K562 (cell line): ENCODE data around the gene GPR3. TPM values are rescaled to one million over a fixed set of nuclear protein-coding genes. Genes with fewer than 3 reads are reported as not detected.

ENCODE experiments used
- CEBPB ChIP-seq: fragments of 450-650 bp; IDR thresholded peaks from 2 replicates; pipeline ENCODE4 v1.6.1; 2016; ENCODE audit warnings: missing genetic modification characterization, missing compliant biosample characterization
- GTF3C2 ChIP-seq: IDR thresholded peaks from 3 replicates; pipeline ENCODE4 v1.6.1; 2011; ENCODE audit warnings: borderline replicate concordance, mild to moderate bottlenecking, moderate library complexity; ENCODE audit not compliant: insufficient read length; ENCODE audit errors: extremely low read depth
- KLF1 ChIP-seq: fragments of 450-650 bp; IDR thresholded peaks from 2 replicates; pipeline ENCODE4 v1.6.1; 2016; ENCODE audit warnings: missing genetic modification characterization, missing compliant biosample characterization
- NCOA4 ChIP-seq: fragments of 450-650 bp; IDR thresholded peaks from 2 replicates; pipeline ENCODE4 v1.6.1; 2018; ENCODE audit warnings: mild to moderate bottlenecking; ENCODE audit not compliant: partially characterized antibody
- NR2C1 ChIP-seq, 2 experiments: fragments of 450-650 bp; IDR thresholded peaks; 2 replicates each; pipeline ENCODE4 v1.6.1; 2017; ENCODE audit warnings: mild to moderate bottlenecking in 2 of 2, antibody characterized with exemption in 1 of 2, inconsistent platforms in 1 of 2, missing compliant biosample characterization in 1 of 2, missing genetic modification characterization in 1 of 2
- NR2C2 ChIP-seq, 2 experiments: fragments of 200-800 bp in 1 of 2; sonication (Bioruptor generic) in 1 of 2; sonication (generic) in 1 of 2; formaldehyde crosslinking in 1 of 2; IDR thresholded peaks; 2 replicates each; pipeline versions ENCODE4 v1.6.1 to v1.8.0; 2016 to 2022; ENCODE audit warnings: mild to moderate bottlenecking in 1 of 2, missing compliant biosample characterization in 1 of 2, missing genetic modification characterization in 1 of 2, missing genetic modification reagents in 1 of 2
- POLR2AphosphoS5 ChIP-seq: IDR thresholded peaks from 2 replicates; pipeline ENCODE4 v1.6.1; 2011; ENCODE audit warnings: mild to moderate bottlenecking, low read depth, low read length, moderate library complexity; ENCODE audit not compliant: control insufficient read depth, insufficient read depth
- SMARCA5 ChIP-seq: fragments of 450-650 bp; IDR thresholded peaks from 2 replicates; pipeline ENCODE4 v1.6.1; 2016
- STAG1 ChIP-seq: sonication (generic); formaldehyde crosslinking; IDR thresholded peaks from 2 replicates; pipeline ENCODE4 v1.5.0; 2020; ENCODE audit warnings: missing genetic modification reagents, borderline replicate concordance
- STAT5A ChIP-seq: IDR thresholded peaks from 2 replicates; pipeline ENCODE4 v1.6.1; 2012; ENCODE audit warnings: low read length, inconsistent platforms, borderline replicate concordance
- SUPT5H ChIP-seq: fragments of 450-650 bp; IDR thresholded peaks from 2 replicates; pipeline ENCODE4 v1.6.1; 2016
- TAF1 ChIP-seq: IDR thresholded peaks from 2 replicates; pipeline ENCODE4 v1.6.1; 2011; ENCODE audit warnings: mild to moderate bottlenecking, low read length, moderate library complexity; ENCODE audit not compliant: insufficient read depth, control insufficient read depth, severe bottlenecking; ENCODE audit errors: extremely low read depth
- TAF9B ChIP-seq: fragments of 450-650 bp; IDR thresholded peaks from 2 replicates; pipeline ENCODE4 v1.6.1; 2018; ENCODE audit warnings: mild to moderate bottlenecking; ENCODE audit not compliant: partially characterized antibody
- TCFL5 ChIP-seq: fragments of 250-450 bp; sonication (Bioruptor Pico); conservative IDR thresholded peaks from 2 replicates; pipeline ENCODE4 v1.6.1; 2021; ENCODE audit warnings: mild to moderate bottlenecking, moderate library complexity, matching md5 sums
- TRIM28 ChIP-seq: fragments of 450-650 bp; IDR thresholded peaks from 2 replicates; pipeline ENCODE4 v1.6.1; 2017
- U2AF1 ChIP-seq: fragments of 200-400 bp; formaldehyde crosslinking; optimal IDR thresholded peaks from 2 replicates; pipeline ENCODE3; 2017; ENCODE audit warnings: mild to moderate bottlenecking, low read depth, low read length, moderate library complexity
- WHSC1 ChIP-seq: IDR thresholded peaks from one replicate; pipeline ENCODE4 v1.6.1; 2012; ENCODE audit warnings: low read length, control low read depth, inconsistent platforms
- ZNF431 ChIP-seq: sonication (generic); formaldehyde crosslinking; IDR thresholded peaks from 2 replicates; pipeline ENCODE4 v1.8.0; 2022; ENCODE audit warnings: mild to moderate bottlenecking, missing genetic modification reagents
- polyA plus RNA-seq, 8 experiments: library from polyadenylated mRNA; depleted of rRNA in 4 of 8; stranded (reverse) in 5 of 8; unstranded in 3 of 8; fragments of >200 nt; fragmentation: Nextera tagmentation in 2 of 8; fragmentation: Illumina TruSeq in 1 of 8; extraction: Ambion mirVana in 2 of 8; extraction: Trizol in 1 of 8; gene quantifications; 2 replicates each; pipeline versions ENCODE4 v1.2.1 to v1.2.3, GENCODE V29; 2011 to 2014; ENCODE audit warnings: inconsistent platforms in 1 of 8, missing spikeins in 1 of 8
- total RNA-seq, 7 experiments: library from RNA; depleted of rRNA in 6 of 7; stranded (reverse); fragments of >200 nt in 6 of 7; fragmentation: Illumina TruSeq in 2 of 7; extraction: Trizol in 2 of 7; gene quantifications; 2 replicates each; pipeline versions ENCODE4 v1.2.1 to v1.2.3, GENCODE V29; 2011 to 2021; ENCODE audit warnings: low replicate concordance in 1 of 7
- TF ChIP-seq, protein P1 (sequence below), 2 experiments: IDR thresholded peaks; 2 replicates each; pipeline ENCODE4 v1.6.1; 2011; ENCODE audit warnings: borderline replicate concordance in 1 of 2, control low read depth in 1 of 2, low read depth in 1 of 2, low read length in 1 of 2, mild to moderate bottlenecking in 1 of 2, mixed read lengths in 1 of 2, moderate library complexity in 1 of 2; ENCODE audit not compliant: insufficient read depth in 1 of 2, insufficient read length in 1 of 2, poor library complexity in 1 of 2, severe bottlenecking in 1 of 2; ENCODE audit errors: extremely low read depth in 1 of 2
- TF ChIP-seq, protein P2 (sequence below): fragments of 250-450 bp; sonication (Bioruptor Pico); IDR thresholded peaks from 2 replicates; pipeline ENCODE4 v1.5.0; 2021
- TF ChIP-seq, protein P3 (sequence below): fragments of 200-800 bp; sonication (Bioruptor generic); IDR thresholded peaks from 2 replicates; pipeline ENCODE4 v1.6.1; 2017; ENCODE audit warnings: missing genetic modification characterization, missing compliant biosample characterization

GPR3 gene
- total and polyA plus RNA-seq, 9 of the 15 experiments (the other 6 are each of a cell fraction or from before 2014, with no cell fraction given) = 0.24 to 11.5 (median 3.7) TPM

DNA sequence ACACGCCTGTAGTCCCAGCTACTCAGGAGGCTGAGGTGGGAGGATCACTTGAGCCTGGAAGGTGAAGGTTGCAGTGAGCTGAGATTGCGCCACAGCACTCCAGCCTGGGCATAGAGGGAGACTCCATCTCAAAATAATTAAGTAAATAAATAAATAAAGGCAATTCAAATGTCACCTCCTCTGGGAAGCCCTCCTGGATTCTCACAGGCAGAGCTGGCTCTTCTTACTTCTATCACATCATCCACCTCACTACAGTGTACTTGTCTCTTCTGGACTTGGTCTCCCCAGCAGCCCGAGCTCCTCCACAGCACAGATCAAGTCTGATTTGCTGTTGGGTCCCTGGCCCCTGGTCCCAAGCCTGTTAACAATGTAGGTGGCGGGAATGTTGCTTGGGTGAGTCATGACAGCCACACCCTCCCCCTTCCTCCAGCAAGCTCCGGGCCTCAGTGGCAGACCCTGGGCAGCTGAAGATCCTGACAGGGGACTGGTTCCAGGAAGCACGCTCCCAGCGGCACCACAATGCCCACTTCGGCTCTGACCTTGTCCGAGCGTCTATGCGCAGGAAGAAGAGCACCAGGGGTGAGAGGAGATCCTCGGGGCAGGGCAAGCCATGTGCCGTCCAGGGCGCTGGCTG is 45.3 kb upstream of the GPR3 start (continued):
- TF ChIP-seq TCFL5 (CRISPR knock-in tag) (no peak), SUPT5H (no peak), WHSC1 (no peak), TAF1 (no peak), SMARCA5 (peak; percentile 94), ZNF431 (CRISPR knock-in tag) (no peak), NCOA4 (no peak), U2AF1 (no peak), STAG1 (CRISPR knock-in tag) (no peak), CEBPB (tag) (no peak), TAF9B (no peak), NR2C1 (IDR thresholded peaks at IDR 0.05) (peak; percentile 41), NR2C1 (tag; IDR thresholded peaks at IDR 0.05) (no peak), POLR2AphosphoS5 (no peak), GTF3C2 (peak; percentile 51), TRIM28 (no peak), KLF1 (tag) (no peak), NR2C2 (CRISPR knock-in tag; IDR thresholded peaks at IDR 0.05) (no peak), NR2C2 (tag; IDR thresholded peaks at IDR 0.05) (no peak), STAT5A (no peak)
- TF ChIP-seq, protein P1, sequence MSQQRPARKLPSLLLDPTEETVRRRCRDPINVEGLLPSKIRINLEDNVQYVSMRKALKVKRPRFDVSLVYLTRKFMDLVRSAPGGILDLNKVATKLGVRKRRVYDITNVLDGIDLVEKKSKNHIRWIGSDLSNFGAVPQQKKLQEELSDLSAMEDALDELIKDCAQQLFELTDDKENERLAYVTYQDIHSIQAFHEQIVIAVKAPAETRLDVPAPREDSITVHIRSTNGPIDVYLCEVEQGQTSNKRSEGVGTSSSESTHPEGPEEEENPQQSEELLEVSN (IDR thresholded peaks at IDR 0.05; ENCODE audit: borderline replicate concordance in 1 of 2, extremely low read depth in 1 of 2, insufficient read depth in 1 of 2, insufficient read length in 1 of 2, low read depth in 1 of 2, low read length in 1 of 2, poor library complexity in 1 of 2, severe bottlenecking in 1 of 2) = peak in 1 of 2 experiments; percentile 46
- TF ChIP-seq, protein P2, sequence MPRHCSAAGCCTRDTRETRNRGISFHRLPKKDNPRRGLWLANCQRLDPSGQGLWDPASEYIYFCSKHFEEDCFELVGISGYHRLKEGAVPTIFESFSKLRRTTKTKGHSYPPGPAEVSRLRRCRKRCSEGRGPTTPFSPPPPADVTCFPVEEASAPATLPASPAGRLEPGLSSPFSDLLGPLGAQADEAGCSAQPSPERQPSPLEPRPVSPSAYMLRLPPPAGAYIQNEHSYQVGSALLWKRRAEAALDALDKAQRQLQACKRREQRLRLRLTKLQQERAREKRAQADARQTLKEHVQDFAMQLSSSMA (CRISPR knock-in tag) = no peak
- TF ChIP-seq, protein P3, sequence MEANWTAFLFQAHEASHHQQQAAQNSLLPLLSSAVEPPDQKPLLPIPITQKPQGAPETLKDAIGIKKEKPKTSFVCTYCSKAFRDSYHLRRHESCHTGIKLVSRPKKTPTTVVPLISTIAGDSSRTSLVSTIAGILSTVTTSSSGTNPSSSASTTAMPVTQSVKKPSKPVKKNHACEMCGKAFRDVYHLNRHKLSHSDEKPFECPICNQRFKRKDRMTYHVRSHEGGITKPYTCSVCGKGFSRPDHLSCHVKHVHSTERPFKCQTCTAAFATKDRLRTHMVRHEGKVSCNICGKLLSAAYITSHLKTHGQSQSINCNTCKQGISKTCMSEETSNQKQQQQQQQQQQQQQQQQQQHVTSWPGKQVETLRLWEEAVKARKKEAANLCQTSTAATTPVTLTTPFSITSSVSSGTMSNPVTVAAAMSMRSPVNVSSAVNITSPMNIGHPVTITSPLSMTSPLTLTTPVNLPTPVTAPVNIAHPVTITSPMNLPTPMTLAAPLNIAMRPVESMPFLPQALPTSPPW (CRISPR knock-in tag) = no peak
